HG02763 (cell line): Measurements from ENCODE around the gene ANKS1B.
"Not testable (repeated sequence)": the region's sequence is repeated elsewhere in the genome, so short reads cannot be mapped to it uniquely, and the experiment has no call there.

ENCODE experiments used
- ATAC-seq: cut with Tn5 transposase; IDR thresholded peaks from one replicate; pipeline ENCODE4 v1.9.1; 2021; ENCODE audit warnings: mild to moderate bottlenecking, moderate library complexity; ENCODE audit not compliant: unreplicated experiment

ANKS1B gene

DNA sequence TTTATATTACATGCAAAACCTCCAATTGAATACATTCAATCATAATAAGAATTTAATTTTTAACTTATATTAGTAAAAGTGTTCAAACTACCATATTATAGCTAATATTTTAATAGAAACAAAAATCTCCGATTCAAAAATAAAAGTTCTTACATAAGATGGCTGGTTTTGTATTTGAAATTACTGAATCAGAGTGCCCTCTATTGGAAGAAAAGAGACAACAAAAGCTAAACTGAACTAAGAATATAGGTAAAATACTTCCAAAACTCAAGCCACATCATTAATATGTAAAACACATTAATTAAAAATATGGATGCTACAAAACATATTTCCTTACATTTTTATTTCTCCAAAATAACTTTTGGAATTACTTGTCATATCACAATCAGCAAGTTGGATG, 216.9 kb downstream of the ANKS1B start:
- ATAC-seq, result no peak

DNA sequence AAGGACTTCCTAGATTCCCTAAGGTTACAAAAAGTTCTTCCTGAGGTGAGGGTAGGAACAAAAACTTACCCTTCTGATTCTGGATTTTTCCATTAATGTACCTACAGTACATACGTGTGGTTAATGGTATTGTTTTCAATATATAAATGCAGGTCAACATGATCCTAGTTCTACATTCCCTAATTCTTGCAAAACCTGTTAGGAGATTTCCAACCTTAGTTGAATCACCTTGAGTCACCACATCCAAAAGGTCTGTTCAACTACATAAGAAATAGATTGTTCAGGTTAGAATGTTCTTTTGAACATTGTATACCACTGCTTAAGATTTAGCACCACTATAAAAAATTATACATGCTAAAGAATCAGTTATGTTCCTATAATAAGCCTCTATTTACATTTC, 218.3 kb downstream of the ANKS1B start:
- ATAC-seq, result no peak

DNA sequence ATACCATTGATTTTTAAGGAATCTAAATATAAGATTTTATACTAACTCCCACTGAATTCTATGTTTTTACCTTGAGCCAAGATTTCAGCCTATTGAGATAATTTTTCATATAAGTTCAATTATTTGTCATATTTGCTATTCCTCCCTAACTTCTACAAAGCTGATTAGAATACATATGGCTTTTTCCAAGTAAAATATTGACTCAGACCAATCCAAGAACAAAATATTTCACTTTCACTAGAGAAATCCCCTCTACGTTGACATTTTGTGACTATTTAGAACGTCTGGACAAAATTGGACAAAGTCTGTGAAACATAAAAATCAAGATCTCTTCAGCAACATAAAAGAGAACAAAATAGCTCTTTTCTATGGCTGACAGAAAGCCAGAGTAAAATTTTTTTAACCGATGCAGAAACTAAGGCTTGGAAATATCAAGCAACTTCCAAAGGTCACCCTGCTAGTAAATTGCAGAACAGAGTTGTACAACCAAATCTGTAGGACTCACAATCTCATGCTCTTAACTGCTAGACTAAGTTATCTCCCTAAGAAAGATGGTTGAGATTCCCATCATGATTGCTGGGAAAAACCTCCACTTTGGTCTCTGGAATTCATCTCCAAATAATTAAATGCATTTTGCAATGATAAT, 219.1 kb downstream of the ANKS1B start:
- no peak for ATAC-seq

DNA sequence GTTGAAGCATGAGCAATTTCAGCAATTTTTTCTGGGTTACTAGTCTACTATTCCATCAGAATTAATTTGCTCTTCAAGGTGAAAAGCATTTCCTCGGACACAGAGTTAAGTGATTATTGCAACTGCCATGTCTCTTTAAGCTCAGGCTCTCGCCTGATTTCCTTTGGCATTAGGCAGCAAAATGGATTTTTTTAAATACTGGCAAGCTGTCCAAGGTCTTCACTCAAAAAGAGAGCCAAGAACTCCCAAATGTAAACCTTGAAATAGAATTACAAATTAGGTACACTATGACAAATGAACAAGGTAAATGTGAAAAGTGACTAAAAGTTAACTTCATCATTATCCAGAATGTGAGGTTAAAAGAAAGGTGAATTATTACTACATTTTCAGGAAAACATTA, 225.3 kb downstream of the ANKS1B start:
- no peak for ATAC-seq

DNA sequence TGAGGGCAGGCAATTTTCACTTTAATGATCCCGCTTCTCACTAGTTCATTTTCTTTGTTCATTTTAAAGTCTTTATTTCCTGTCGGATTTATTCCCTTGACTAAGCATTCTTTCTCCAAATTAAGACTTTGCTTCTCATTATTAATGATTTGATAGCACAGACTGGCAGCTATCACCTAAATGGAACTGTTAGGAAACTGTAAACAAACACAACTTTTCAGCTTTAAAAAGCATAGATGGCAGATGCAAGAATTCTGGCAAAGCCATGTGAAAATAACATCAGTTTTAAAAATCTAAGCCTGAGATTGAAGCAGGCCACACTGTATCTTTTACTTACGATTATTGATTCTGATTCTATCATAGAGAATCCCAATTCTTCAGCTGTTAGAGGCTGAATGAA, 225.7 kb downstream of the ANKS1B start:
- ATAC-seq, result no peak

DNA sequence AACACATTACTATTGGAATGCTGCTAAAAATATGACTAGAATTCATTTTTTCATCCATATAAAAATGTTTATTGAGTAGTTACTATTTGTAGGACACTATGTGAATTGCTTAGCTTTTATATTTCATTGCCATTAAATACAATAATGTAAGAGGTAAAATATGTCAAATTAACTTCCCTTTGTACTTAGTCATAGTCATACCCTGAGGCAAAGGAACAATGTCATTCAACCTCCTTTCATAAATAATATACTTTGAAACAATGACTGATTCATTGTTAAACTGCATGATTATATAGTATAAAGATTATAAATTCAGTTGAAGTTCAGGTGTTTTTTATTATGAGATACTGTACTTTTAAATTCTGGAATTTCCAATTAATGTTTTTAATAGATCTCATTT, 232.0 kb downstream of the ANKS1B start:
- no peak for ATAC-seq

DNA sequence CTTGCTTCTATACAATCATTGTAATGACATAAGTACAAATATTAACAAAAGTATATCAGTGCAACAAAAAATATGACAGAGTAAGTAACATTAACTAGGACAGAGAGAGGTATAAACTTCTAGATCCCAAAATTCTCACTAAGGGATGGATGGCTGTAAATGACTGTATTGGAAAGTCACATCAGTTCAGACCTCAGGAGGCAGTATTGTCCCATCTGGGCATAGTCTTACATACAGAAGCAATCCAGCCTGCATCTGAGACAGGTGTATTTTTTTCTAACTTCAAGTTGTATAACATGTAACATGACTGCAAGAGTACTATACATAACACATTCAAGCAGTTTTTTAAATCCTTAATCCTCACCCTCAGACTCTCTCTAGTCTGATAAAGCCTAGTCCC, 238.2 kb downstream of the ANKS1B start:
- no peak for ATAC-seq

DNA sequence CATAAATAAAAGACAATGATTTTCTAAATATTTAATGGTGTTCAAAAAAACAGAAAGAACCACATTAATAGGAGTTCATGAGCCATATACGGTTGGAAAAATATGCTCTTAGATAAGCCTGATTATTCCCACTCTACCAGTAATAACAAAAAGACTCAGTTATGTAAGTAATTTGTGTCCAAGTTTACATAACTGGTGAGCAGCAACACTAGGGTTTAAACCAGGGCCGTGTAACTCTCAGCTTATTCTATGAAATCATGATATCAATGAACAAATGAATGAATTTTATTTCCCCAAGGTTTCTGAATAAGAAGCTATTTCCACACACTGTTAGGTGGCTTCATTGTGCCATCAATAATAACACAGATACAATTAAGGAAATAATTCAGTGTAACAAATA, 238.8 kb downstream of the ANKS1B start:
- ATAC-seq, result no peak

DNA sequence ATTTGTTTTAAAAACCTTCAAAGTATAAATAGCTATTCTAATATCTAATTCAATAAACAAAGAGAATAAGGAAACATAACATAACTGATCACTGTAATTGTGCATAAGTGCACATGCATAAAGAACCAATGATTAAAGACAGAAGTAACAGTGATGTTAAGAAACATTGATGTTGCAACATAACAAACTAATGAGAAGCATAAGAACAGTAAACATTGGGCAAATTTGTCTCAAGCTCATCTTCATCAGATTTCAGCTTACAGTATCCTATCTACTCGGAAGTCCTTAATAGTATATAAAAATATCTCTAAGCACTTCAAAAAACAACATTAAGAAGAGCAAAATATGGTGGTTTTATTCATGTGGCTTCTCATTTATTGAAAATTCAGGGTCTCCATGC, 239.6 kb downstream of the ANKS1B start:
- ATAC-seq, result no peak

DNA sequence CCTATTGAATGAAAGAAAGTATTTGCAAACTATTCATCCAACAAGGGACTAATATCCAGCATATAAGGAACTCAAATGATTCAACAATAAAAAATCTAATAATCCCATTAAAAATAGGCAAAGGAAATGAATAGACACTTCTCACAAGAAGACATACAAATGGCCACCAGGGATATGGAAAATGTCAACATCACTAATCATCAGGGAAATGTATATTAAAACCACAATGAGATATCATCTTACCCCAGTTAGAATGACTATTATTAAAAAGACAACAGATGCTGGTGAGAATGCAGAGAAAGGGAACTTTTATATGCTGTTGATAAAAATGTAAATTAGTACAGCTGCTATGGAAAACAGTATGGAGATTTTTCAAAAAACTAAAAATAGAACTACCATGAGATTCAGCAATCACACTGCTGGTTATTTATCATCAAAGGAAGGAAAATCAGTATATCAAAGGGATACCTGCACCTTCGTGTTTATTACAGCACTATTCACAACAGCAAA, 247.9 kb downstream of the ANKS1B start:
- ATAC-seq, result no peak

DNA sequence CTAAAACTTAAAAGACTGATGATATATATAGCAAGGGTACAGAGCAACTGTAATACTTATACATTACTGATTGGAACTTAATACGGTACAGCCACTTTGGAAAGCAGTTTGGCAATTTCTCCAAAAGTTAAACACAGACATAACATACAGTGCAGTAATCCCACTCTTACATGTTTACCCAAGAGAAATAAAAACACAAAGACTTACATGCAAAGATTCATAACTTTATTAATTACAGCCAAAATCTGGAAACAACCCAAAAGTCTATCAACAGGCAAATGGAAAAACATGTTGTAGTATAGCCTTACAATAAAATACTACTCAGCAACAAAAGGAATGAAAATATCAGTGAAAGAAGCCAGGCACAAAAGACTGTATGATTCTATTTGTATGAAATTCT, 252.6 kb downstream of the ANKS1B start:
- no peak for ATAC-seq

DNA sequence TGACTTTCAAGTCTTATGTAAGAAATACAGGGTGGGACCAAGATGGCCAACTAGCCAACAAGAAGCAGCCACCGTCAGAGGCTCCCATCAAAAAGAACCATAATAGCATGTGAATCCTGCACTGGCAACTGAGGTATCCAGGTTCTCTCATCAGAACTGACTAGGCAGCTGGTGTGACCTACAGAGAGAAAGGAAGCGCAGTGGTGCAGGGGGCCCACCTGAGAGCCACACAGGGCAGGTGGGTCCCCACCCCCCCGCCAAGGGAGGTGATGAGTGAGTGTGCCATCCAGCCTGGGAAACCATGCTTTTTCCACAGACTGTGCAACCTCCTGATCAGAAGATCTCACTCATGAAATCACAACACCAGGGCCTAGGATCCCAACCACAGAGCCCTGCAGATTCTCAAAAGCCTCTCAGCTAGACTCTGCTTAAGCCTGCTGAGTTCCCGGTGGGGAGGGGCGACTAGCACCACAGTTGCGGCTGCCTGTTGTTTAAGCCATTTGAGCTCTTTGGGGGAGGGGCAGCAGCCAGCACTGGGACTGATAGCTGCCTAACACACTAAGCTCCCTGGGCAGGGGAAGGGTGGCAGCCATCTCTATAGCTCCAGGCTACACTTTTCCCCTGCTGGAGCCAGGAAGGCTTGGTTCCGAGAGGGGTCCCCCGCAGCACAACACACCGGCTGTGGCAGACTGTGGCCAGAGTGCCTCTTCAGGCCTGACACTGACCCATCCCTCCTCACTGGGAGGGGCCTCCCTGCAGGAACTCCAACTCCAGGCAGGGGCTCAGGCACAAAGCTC, 261.8 kb downstream of the ANKS1B start:
- ATAC-seq, result no peak

DNA sequence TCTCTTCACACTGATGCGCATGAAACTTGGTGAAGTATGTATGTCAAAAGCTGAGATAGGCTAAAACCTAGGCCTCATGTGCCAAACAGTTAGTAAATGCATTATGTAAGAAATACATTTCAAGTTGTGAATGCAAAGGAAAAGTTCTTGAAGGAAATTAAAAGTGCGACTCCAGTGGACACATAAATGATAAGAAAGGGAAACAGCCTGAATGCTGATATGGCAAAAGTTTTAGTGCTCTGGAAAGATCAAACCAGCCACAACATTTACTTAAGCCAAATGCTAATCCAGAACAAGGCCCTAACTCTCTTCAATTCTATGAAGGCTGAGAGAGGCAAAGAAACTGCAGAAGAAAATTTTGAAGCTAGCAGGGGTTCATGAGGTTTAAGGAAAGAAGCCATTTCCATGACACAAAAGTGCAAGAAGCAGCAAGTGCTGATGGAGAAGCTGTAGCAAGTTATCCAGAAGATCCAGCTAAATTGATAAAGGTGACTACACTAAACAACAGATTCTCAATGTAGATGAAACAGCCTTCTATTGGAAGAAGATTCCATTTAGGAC, 262.9 kb downstream of the ANKS1B start:
- no peak for ATAC-seq

DNA sequence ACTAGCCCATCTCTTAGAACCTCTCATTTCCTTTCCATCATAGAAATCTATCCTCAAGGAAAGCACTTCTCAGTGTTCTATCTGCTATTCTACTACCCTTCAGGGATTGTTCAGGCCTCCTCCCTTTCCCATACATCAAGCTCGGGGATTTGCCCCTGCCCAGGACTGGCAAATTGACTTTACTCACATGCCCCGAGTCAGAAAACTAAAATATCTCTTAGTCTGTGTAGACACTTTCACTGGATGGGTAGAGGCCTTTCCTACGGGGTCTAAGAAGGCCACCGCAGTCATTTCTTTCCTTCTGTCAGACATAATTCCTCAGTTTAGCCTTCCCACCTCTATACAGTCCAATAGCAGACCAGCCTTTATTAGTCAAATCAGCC, 264.7 kb downstream of the ANKS1B start:
- not testable (repeated sequence) for ATAC-seq

DNA sequence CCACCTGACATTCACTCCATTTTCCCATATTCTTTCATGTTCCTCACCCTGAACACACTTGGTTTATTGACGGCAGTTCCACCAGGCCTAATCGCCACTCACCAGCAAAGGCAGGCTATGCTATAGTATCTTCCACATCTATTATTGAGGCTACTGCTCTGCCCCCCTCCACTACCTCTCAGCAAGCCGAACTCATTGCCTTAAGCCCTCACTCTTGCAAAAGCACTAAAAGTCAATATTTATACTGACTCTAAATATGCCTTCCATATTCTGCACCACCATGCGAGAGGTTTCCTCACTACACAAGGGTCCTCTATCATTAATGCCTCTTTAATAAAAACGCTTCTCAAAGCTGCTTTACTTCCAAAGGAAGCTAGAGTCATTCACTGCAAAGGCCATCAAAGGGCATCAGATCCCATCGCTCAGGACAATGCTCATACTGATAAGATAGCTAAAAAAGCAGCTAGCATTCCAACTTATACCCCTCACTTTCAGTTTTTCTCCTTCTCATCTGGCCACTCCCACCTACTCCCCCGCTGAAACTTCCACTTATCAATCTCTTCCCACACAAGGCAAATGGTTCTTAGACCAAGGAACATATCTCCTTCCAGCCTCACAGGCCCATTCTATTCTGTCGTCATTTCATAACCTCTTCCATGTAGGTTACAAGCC, 265.2 kb downstream of the ANKS1B start:
- ATAC-seq, result not testable (repeated sequence)

DNA sequence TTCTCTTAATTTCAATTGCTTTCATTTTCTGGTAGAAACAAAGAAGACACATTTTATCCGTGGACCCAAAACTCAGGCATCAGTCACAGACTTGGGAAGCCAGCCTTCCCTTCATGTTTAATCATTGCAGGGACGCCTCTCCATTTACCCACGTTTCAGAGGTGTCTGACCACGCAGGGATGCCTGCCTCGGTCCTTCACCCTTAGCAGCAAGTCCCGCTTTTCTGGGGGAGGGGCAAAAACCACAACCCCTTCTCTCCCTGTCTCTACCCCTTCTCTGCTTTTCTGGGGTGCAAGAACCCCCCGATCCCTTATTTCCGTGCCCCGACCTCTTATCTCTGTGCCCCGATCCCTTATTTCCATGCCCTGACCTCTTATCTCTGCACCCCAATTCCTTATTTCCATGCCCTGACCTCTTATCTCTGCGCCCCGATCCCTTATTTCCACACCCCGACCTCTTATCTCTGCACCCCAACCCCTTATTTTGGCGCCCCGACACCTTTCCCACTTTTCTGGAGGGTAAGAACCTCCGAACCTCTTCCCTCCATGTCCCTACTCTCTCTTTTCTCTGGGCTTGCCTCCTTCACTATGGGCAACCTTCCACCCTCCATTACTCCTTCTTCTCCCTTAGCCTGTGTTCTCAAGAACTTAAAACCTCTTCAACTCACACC, 268.8 kb downstream of the ANKS1B start:
- ATAC-seq, result not testable (repeated sequence)

DNA sequence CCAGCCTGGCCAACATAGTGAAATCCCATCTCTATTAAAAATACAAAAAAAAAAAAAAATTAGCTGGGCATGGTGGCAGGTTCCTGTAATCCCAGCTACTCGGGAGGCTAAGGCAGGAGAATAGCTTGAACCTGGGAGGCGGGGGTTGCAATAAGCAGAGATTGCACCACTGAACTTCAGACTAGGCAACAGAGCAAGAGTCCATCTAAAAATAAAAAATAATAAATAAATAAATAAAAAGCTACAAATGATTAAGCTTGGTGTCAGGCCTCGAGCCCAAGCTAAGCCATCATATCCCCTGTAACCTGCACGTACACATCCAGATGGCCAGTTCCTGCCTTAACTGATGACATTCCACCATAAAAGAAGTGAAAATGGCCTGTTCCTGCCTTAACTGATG, 269.8 kb downstream of the ANKS1B start:
- not testable (repeated sequence) for ATAC-seq

DNA sequence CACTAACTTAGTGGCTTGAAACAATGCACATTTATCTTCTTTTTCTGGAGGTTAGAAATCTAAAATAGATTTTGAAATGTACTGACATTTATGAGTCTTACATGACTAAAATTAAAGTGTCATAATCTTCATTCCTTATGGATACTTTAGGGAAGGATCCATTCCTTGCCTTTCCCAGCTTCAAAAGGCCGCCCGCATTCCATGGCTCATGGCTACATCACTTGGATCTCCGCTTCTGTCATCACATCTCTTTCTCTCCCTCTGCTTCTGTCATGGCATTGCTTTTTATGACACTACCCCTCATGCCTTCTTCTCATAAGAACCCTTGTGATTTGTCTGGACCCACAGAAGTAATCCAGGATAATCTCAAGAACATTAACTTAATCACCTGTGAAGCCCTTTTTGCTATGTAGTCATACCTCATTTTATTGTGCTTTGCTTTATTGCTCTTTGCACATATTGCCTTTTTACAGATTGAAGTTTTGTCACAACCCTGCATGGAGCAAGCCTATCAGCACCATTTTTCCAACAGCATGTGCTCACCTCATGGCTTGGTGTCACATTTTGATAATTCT, 270.7 kb downstream of the ANKS1B start:
- ATAC-seq, result no peak

DNA sequence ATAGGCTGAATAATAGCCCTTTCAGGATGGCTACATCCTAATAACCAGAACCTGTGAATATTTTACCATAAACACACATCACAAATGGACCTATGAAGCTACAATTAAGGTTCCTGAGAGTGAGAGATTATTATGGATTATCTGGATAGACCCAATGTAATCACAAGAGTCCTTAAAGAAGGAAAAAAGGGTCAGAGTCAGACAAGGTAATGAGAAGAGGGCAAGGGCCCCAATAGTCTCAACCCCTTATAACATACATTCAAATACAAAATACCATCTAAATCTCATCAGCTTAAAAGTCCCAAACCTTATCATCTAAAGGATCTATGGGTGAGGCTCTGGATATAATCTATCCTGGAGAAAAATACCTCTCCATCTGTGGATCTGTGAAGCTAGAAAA, 272.5 kb downstream of the ANKS1B start:
- no peak for ATAC-seq

DNA sequence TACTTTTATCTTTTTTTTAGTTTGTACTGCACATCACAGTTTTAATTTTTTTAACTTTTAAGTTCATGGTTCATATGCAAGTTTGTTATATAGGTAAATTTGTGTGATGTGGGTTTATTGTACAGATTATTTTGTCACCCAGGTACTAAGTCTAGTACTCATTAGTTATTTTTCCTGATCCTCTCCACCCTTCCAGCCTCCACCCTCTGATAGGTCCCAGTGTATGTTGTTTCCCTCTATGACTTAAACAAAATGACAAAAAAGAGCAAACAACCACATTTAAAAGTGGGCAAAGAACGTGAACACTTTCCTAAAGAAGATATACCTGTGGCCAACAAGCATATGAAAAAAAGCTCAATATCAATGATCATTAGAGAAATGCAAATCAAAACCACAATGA, 273.5 kb downstream of the ANKS1B start:
- no peak for ATAC-seq

DNA sequence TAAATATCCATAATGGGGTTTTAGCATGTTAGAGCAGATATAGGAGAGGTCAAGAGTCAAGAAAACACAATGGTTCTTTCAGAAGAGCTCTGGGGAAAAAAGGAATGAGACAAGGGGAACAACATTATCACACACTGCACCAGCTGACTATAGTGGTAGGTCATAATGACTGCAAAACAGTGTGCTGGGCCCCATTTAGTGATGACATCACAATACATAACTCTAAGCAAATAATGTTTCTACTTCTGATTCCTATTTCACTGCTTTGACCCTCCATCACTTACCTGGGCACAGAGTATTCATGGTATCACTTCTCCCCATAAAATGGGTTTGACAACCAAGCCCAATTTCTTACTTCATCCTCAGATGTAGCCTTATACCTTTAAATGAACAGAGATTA, 275.1 kb downstream of the ANKS1B start:
- no peak for ATAC-seq
